ENCODE measurements around the gene TCEAL1.
"Not testable (repeated sequence)": the region's sequence is repeated elsewhere in the genome, so short reads cannot be mapped to it uniquely, and the experiment has no call there.

TCEAL1 gene

GRCh38 chrX:103647630-103648029 lies 18.9 kb downstream of the TCEAL1 start:
- H3K9me3 ChIP-seq (ENCODE audit: insufficient read depth, low read length) = no peaks in the 10 kb centered on the region
- no peak overlapping the region for H3K27ac ChIP-seq (ENCODE audit: low read length)
- H3K4me1 ChIP-seq (ENCODE audit: low read length) = no peaks in the 10 kb centered on the region
- H2AFZ ChIP-seq (ENCODE audit: low read depth, low read length) = no peak overlapping the region
- no peak overlapping the region for H3K4me2 ChIP-seq (ENCODE audit: low read length)
- no peaks in the 10 kb centered on the region for H4K20me1 ChIP-seq (ENCODE audit: insufficient read depth, low read length)
- no peaks in the 10 kb centered on the region for H3K27me3 ChIP-seq (ENCODE audit: low read depth, low read length)
- TF ChIP-seq EZH2phosphoT487 (IDR thresholded peaks at IDR 0.05; ENCODE audit: low read depth) (no peak), CTCF (IDR thresholded peaks at IDR 0.05; ENCODE audit: low read depth, low read length) (no peak)
- H3K79me2 ChIP-seq (ENCODE audit: low read length) = no peaks in the 10 kb centered on the region
- H3K4me3 ChIP-seq (ENCODE audit: low read length) = no peak overlapping the region
- no peak overlapping the region for H3K9ac ChIP-seq (ENCODE audit: low read length)
- H3K36me3 ChIP-seq (replicated peaks; ENCODE audit: low read depth, low read length) = no peaks in the 10 kb centered on the region

- H2AFZ ChIP-seq (ENCODE audit: low read depth, low read length) = no peak overlapping the region
- H3K36me3 ChIP-seq (replicated peaks; ENCODE audit: low read depth, low read length) = no peaks in the 10 kb centered on the region
- H3K4me1 ChIP-seq (ENCODE audit: low read length) = no peaks in the 10 kb centered on the region
- no peak overlapping the region for H3K9ac ChIP-seq (ENCODE audit: low read length)
- no peaks in the 10 kb centered on the region for H3K79me2 ChIP-seq (ENCODE audit: low read length)
- no peaks in the 10 kb centered on the region for H3K9me3 ChIP-seq (ENCODE audit: insufficient read depth, low read length)
- no peaks in the 10 kb centered on the region for H3K27me3 ChIP-seq (ENCODE audit: low read depth, low read length)
- no peak overlapping the region for H3K4me3 ChIP-seq (ENCODE audit: low read length)
- no peaks in the 10 kb centered on the region for H4K20me1 ChIP-seq (ENCODE audit: insufficient read depth, low read length)
- H3K27ac ChIP-seq (ENCODE audit: low read length) = no peak overlapping the region
- no peak overlapping the region for H3K4me2 ChIP-seq (ENCODE audit: low read length)
- no peak for TF ChIP-seq EZH2phosphoT487 (IDR thresholded peaks at IDR 0.05; ENCODE audit: low read depth)
- no peak for TF ChIP-seq CTCF (IDR thresholded peaks at IDR 0.05; ENCODE audit: low read depth, low read length)
Measured at GRCh38 chrX:103651151-103651773, 22.5 kb downstream of the TCEAL1 start.

GRCh38 chrX:103655230-103656000 lies 26.6 kb downstream of the TCEAL1 start:
- not testable (repeated sequence) for H3K4me3 ChIP-seq (ENCODE audit: low read length); H3K9me3 ChIP-seq (ENCODE audit: insufficient read depth, low read length); H3K27me3 ChIP-seq (ENCODE audit: low read depth, low read length); H3K4me1 ChIP-seq (ENCODE audit: low read length); H3K27ac ChIP-seq (ENCODE audit: low read length); H3K4me2 ChIP-seq (ENCODE audit: low read length); H3K36me3 ChIP-seq (replicated peaks; ENCODE audit: low read depth, low read length); H3K9ac ChIP-seq (ENCODE audit: low read length); H2AFZ ChIP-seq (ENCODE audit: low read depth, low read length); H4K20me1 ChIP-seq (ENCODE audit: insufficient read depth, low read length); H3K79me2 ChIP-seq (ENCODE audit: low read length)

DNA sequence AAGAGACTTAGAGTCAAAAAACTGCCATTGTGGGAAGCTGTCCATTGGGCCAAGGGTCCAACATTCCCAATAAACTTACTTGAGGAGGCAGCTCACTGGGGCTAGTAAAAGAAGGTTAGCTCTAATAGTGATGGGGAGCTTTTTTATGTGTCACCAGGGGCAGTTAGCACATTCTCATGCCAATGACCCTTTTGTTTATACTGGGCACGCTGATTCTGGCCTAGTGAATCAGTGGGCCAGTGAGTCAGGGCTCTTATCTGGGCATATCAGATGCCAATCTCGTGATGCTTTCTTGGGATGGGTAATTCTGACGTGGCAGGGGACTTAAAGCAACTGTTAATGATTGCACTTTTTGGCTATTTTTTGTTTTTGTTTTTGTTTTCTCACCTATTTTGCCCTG lies 27.8 kb downstream of the TCEAL1 start:
- Histone ChIP-seq H3K4me3 (ENCODE audit: low read length) (no peak overlapping the region), H3K9me3 (ENCODE audit: insufficient read depth, low read length) (no peaks in the 10 kb centered on the region), H3K4me1 (ENCODE audit: low read length) (no peaks in the 10 kb centered on the region), H3K36me3 (replicated peaks; ENCODE audit: low read depth, low read length) (no peaks in the 10 kb centered on the region), H3K79me2 (ENCODE audit: low read length) (no peaks in the 10 kb centered on the region), H3K27ac (ENCODE audit: low read length) (no peak overlapping the region), H2AFZ (ENCODE audit: low read depth, low read length) (no peak overlapping the region), H3K9ac (ENCODE audit: low read length) (no peak overlapping the region), H3K27me3 (ENCODE audit: low read depth, low read length) (no peaks in the 10 kb centered on the region), H4K20me1 (ENCODE audit: insufficient read depth, low read length) (no peaks in the 10 kb centered on the region), H3K4me2 (ENCODE audit: low read length) (no peak overlapping the region)
- TF ChIP-seq EZH2phosphoT487 (IDR thresholded peaks at IDR 0.05; ENCODE audit: low read depth) (no peak), CTCF (IDR thresholded peaks at IDR 0.05; ENCODE audit: low read depth, low read length) (no peak)

DNA sequence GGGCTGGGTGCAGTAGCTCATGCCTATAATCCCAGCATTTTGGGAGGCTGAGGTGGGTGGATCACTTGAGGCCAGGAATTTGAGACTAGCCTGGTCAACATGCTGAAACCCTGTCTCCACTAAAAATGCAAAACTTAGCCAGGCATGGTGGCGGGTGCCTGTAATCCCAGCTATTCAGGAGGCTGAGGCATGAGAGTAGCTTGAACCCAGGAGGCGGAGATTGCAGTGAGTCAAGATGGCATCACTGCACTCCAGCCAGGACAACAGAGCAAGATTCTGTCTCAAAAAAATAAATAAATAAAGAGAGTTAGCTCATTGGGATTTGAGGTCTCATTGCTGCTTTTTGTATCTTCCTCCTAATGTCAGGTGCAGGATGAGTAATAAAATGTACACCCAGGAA lies 28.3 kb downstream of the TCEAL1 start:
- H3K4me3 ChIP-seq (ENCODE audit: low read length); H3K4me1 ChIP-seq (ENCODE audit: low read length); H2AFZ ChIP-seq (ENCODE audit: low read depth, low read length); H3K9me3 ChIP-seq (ENCODE audit: insufficient read depth, low read length); H3K27me3 ChIP-seq (ENCODE audit: low read depth, low read length); H3K79me2 ChIP-seq (ENCODE audit: low read length); H4K20me1 ChIP-seq (ENCODE audit: insufficient read depth, low read length); H3K36me3 ChIP-seq (replicated peaks; ENCODE audit: low read depth, low read length); H3K9ac ChIP-seq (ENCODE audit: low read length); H3K4me2 ChIP-seq (ENCODE audit: low read length); H3K27ac ChIP-seq (ENCODE audit: low read length): not testable (repeated sequence)

All from OCI-LY3 (cell line).